GM12873 (cell line): ENCODE results near the gene DOLPP1.

ENCODE experiments used
- CTCF ChIP-seq: IDR thresholded peaks from 2 replicates; pipeline ENCODE4 v1.5.1; 2012; ENCODE audit warnings: low read depth, mild to moderate bottlenecking, moderate library complexity, low read length, control low read depth; ENCODE audit not compliant: insufficient read depth; ENCODE audit errors: missing control alignments

The DOLPP1 gene

GRCh38 chr9:129068990-129069861 lies 11.7 kb upstream of the DOLPP1 start:
- TF ChIP-seq CTCF = no peak

DNA sequence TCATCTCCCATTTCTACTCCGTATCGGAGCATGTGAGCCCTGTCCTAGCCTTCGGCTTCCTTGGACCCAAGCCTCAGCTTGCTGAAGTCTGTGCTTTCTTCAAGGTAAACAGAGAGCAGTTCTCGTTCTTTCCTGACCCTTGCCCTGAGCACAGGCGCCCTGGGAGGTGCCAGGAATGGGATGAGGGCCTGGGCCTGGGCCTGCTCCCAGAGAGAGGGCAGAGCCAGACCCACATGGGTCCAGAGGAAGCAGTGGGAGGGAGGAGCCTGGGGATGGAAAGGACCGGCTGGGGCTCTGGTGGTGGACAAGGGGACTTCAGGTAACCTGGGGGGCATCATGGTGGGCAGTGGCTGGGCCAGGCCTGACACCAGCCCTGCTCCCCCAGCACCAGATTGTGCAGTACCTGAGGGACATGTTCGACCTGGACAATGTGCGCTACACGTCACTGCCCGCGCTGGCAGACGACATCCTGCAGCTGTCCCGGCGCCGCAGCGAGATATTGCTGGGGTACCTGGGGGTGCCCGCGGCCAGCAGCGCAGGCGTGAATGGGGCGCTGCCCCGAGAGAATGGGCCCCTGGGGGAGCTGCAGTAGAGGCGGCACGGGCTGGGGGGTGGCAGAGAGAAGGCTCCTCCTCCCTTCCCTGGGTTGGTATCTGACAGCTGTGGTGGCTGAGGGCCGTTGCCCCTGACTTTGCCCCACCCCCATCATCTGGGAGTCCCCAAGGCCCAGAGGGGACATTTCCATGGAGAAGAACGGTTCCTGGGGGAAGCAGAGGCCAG lies 10.9 kb upstream of the DOLPP1 start:
- no peak for TF ChIP-seq CTCF

- TF ChIP-seq CTCF = no peak
Measured at GRCh38 chr9:129070696-129071525, 10.0 kb upstream of the DOLPP1 start.

- no peak for TF ChIP-seq CTCF
Measured at GRCh38 chr9:129071526-129072126, 9.3 kb upstream of the DOLPP1 start.

DNA sequence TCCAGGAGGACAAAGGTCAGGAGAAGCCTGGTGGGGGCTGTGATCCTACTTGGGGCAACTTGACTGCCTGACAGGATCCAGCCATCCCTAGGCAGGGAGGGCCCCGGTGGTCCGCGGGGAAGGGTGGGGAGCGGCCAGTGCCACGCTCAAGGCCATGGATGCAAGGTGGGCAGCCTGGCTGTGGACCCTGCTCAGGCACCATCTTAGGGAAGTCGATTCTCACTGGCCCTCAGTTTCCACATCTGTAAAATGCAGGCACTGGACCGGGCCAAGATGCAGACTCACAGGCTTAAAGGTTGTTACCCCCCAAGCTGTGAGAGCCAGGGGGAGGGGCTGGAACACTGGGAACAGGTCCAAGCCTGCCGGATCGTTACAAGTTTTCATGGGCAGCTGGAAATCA lies 8.7 kb upstream of the DOLPP1 start:
- no peak for TF ChIP-seq CTCF

- no peak for TF ChIP-seq CTCF
Measured at GRCh38 chr9:129073404-129073803, 7.5 kb upstream of the DOLPP1 start.
